Endodermal cell (in vitro differentiated cells): ENCODE measurements around the gene ZKSCAN3. TPM values are rescaled to one million over a fixed set of nuclear protein-coding genes. Genes with fewer than 3 reads are reported as not detected.

Experiments
- DNase-seq: peaks from one replicate; pipeline ENCODE4 v3.0.0-alpha.2; 2017
- H3K27ac ChIP-seq: 2 replicates; pipeline ENCODE4 v1.5.1; 2013; ENCODE audit warnings: mild to moderate bottlenecking, low read depth, low read length, moderate library complexity
- H3K27me3 ChIP-seq: 2 replicates; pipeline ENCODE4 v1.6.1; 2013; ENCODE audit warnings: mild to moderate bottlenecking, low read length, moderate library complexity; ENCODE audit not compliant: insufficient read depth, control insufficient read depth, poor library complexity, severe bottlenecking
- H3K36me3 ChIP-seq: 2 replicates; pipeline ENCODE4 v1.7.0; 2013; ENCODE audit warnings: mild to moderate bottlenecking, low read length, moderate library complexity; ENCODE audit not compliant: control insufficient read depth, insufficient read depth
- H3K4me1 ChIP-seq: one replicate; pipeline ENCODE4 v1.7.0; 2013; ENCODE audit warnings: low read length; ENCODE audit not compliant: control insufficient read depth, insufficient read depth
- H3K4me3 ChIP-seq: 2 replicates; pipeline ENCODE4 v1.5.1; 2013; ENCODE audit warnings: mild to moderate bottlenecking, low read length, moderate library complexity
- H3K9ac ChIP-seq: 2 replicates; pipeline ENCODE4 v1.6.1; 2013; ENCODE audit warnings: mild to moderate bottlenecking, low read length, moderate library complexity; ENCODE audit not compliant: poor library complexity, severe bottlenecking; ENCODE audit errors: extremely low read depth
- H3K9me3 ChIP-seq: 2 replicates; pipeline ENCODE4 v1.6.1; 2013; ENCODE audit warnings: mild to moderate bottlenecking, low read length, moderate library complexity; ENCODE audit not compliant: control insufficient read depth
- H3K27ac Mint-ChIP-seq: 2 replicates; pipeline ENCODE4 v1.8.0; 2020; ENCODE audit warnings: mixed read lengths
- H3K27me3 Mint-ChIP-seq: 2 replicates; pipeline ENCODE4 v1.8.0; 2021; ENCODE audit warnings: mild to moderate bottlenecking, mixed read lengths; ENCODE audit not compliant: insufficient read depth
- H3K36me3 Mint-ChIP-seq: 2 replicates; pipeline ENCODE4 v1.8.0; 2020; ENCODE audit warnings: low read depth, mixed read lengths
- H3K4me1 Mint-ChIP-seq: 2 replicates; pipeline ENCODE4 v1.8.0; 2020; ENCODE audit warnings: mixed read lengths
- H3K4me3 Mint-ChIP-seq: 2 replicates; pipeline ENCODE4 v1.8.0; 2020; ENCODE audit warnings: mild to moderate bottlenecking, moderate library complexity, mixed read lengths
- H3K9me3 Mint-ChIP-seq: 2 replicates; pipeline ENCODE4 v1.8.0; 2020; ENCODE audit warnings: mild to moderate bottlenecking, mixed read lengths
- CTCF ChIP-seq: fragments of 200-600 bp; sonication (generic); conservative IDR thresholded peaks from 2 replicates; pipeline ENCODE4 v1.5.0; 2021; ENCODE audit warnings: antibody characterized with exemption, mild to moderate bottlenecking
- WGBS, 2 experiments: methylation state at CpG; one replicate each; pipeline versions ENCODE4 v1.1.5 to v1.1.7; 2013; ENCODE audit warnings: missing lambda C conversion rate in 2 of 2, mixed read lengths in 1 of 2; ENCODE audit not compliant: insufficient coverage in 1 of 2, insufficient read length in 1 of 2; 5-methylcytosine and 5-hydroxymethylcytosine counted together
- total RNA-seq, 2 donors: library from RNA; stranded (reverse); fragmentation: NEBNext Ultra II Directional in 1 of 2; extraction: Animal tissue kit (Norgen Biotek cat#: 25700) in 1 of 2; gene quantifications; 2 replicates in 1 of 2; 3 replicates in 1 of 2; pipeline ENCODE4 v1.2.1, GENCODE V29; 2021

Gene ZKSCAN3
- total RNA-seq, 2 donors from 2014 or later, result 10.1 to 11.4 TPM

- H3K9ac ChIP-seq, result no peak overlapping the region
- H3K27me3 ChIP-seq, result peaks cover 9% of the 10 kb centered on the region
- H3K9me3 ChIP-seq, result no peaks in the 10 kb centered on the region
- H3K4me1 ChIP-seq, result no peaks in the 10 kb centered on the region
- WGBS, 2 experiments, result 91 to 100% methylated on average over 2 to 5 of the region's 5 CpGs
- Mint-ChIP-seq H3K27me3 (peaks cover 25% of the 10 kb centered on the region), H3K27ac (no peak overlapping the region), H3K4me1 (no peaks in the 10 kb centered on the region), H3K36me3 (no peaks in the 10 kb centered on the region), H3K9me3 (no peaks in the 10 kb centered on the region), H3K4me3 (no peak overlapping the region)
- no peak overlapping the region for H3K4me3 ChIP-seq
- H3K27ac ChIP-seq, result no peak overlapping the region
- DNase-seq, result no peak
- H3K36me3 ChIP-seq, result no peaks in the 10 kb centered on the region
- TF ChIP-seq CTCF, result no peak
Observed at GRCh38 chr6:28408076-28408802, 58.5 kb downstream of the ZKSCAN3 start.

- TF ChIP-seq CTCF, result no peak
- H3K36me3 Mint-ChIP-seq, result no peaks in the 10 kb centered on the region
Observed at GRCh38 chr6:28410767-28411166, 61.0 kb downstream of the ZKSCAN3 start.

DNA sequence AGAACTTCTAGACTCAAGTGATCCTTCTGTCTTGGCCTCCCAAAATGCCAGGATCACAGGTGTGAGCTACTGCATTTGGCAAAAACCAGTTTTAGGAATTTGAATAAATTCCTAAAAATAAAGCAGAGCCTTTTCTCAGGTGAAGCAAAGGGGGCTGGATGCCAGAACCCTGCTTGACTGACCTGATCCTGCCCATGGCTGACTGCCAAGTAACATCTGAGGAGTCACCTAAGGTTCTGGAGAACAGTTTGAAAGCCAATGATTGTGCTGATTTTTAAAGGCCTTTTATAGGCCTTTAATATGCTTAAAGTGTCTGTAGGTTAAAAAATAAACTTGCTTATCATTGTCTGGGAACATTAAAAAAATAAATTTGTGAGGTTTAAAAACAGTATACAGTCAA, 63.9 kb downstream of the ZKSCAN3 start:
- H3K27ac ChIP-seq, result no peak overlapping the region
- Mint-ChIP-seq H3K9me3 (no peaks in the 10 kb centered on the region), H3K27me3 (peaks cover 19% of the 10 kb centered on the region), H3K27ac (no peak overlapping the region), H3K36me3 (no peaks in the 10 kb centered on the region), H3K4me1 (peaks cover 4% of the 10 kb centered on the region), H3K4me3 (no peak overlapping the region)
- peaks cover 9% of the 10 kb centered on the region for H3K27me3 ChIP-seq
- H3K9ac ChIP-seq, result no peak overlapping the region
- TF ChIP-seq CTCF, result no peak
- no peak for DNase-seq
- H3K9me3 ChIP-seq, result no peaks in the 10 kb centered on the region
- no peaks in the 10 kb centered on the region for H3K4me1 ChIP-seq
- H3K36me3 ChIP-seq, result no peaks in the 10 kb centered on the region
- no peak overlapping the region for H3K4me3 ChIP-seq

More at GRCh38 chr6:28410767-28411166, 61.0 kb downstream of the ZKSCAN3 start:
- Histone ChIP-seq H3K36me3 (no peaks in the 10 kb centered on the region), H3K27ac (no peak overlapping the region), H3K9ac (no peak overlapping the region), H3K4me3 (no peak overlapping the region), H3K4me1 (no peaks in the 10 kb centered on the region), H3K9me3 (no peaks in the 10 kb centered on the region), H3K27me3 (peaks cover 9% of the 10 kb centered on the region)
- Mint-ChIP-seq H3K4me1 (no peaks in the 10 kb centered on the region), H3K27ac (no peak overlapping the region), H3K27me3 (peaks cover 23% of the 10 kb centered on the region), H3K4me3 (no peak overlapping the region), H3K9me3 (no peaks in the 10 kb centered on the region)
- DNase-seq, result no peak
- WGBS, 2 experiments, result 86 to 95% methylated on average over 1 to 2 of the region's 2 CpGs

Other genes with a start within 250 kb of the ZKSCAN3 start
- 1 to 10 TPM; 6.0 to 7.4 TPM for gene ZSCAN16, start 225.3 kb upstream of the ZKSCAN3 start, total RNA-seq
- gene ZKSCAN8, start 208.1 kb upstream of the ZKSCAN3 start, total RNA-seq, result 10 to 100 TPM; 29.0 to 41.6 TPM
- gene ZSCAN9, start 124.7 kb upstream of the ZKSCAN3 start, total RNA-seq, result 10 to 100 TPM; 23.1 to 32.1 TPM
- gene ZKSCAN4, start 97.7 kb upstream of the ZKSCAN3 start, total RNA-seq, result 1 to 10 TPM; 7.3 to 8.2 TPM
- under 1 TPM in 1 of 2 donors, not detected in 1; 0.42 TPM for gene NKAPL, start 90.7 kb upstream of the ZKSCAN3 start, total RNA-seq
- 10 to 100 TPM; 10.9 to 18.9 TPM for gene ZSCAN26, start 82.8 kb upstream of the ZKSCAN3 start, total RNA-seq
- gene PGBD1, start 68.4 kb upstream of the ZKSCAN3 start, total RNA-seq, result 10 to 100 TPM in 1 of 2 donors, 1 to 10 TPM in 1; 8.7 to 10.8 TPM
- gene ZSCAN31, start 13.8 kb upstream of the ZKSCAN3 start, total RNA-seq, result 1 to 10 TPM; 1.7 to 4.7 TPM
- 10 to 100 TPM; 10.5 to 12.8 TPM for gene ZSCAN12, start 49.8 kb downstream of the ZKSCAN3 start, total RNA-seq
- gene ZSCAN23, start 93.5 kb downstream of the ZKSCAN3 start, total RNA-seq, result 1 to 10 TPM; 4.1 to 7.1 TPM
- gene GPX6, start 165.8 kb downstream of the ZKSCAN3 start, total RNA-seq, result not detected
- not detected for gene GPX5, start 175.9 kb downstream of the ZKSCAN3 start, total RNA-seq